ENCODE measurements around the gene TRPC1. TPM values are rescaled to one million over a fixed set of nuclear protein-coding genes. Genes with fewer than 3 reads are reported as not detected.

The TRPC1 gene
- 29.0 and 40.8 TPM in 2 replicates for total RNA-seq

GRCh38 chr3:142723968-142724681, at the start of gene TRPC1:
TRPC1 (plus strand) TSS chr3:142724034; CDS start chr3:142724560, 526 bp downstream.

Small RNAs within 50 kb of the gene (small RNA-seq; reads per million reads assigned to genes)
- not detected for gene RNU7-47P

Other genes starting within 250 kb of the TRPC1 start
- 26.8 and 35.0 TPM in 2 replicates for gene ATR, start 145.3 kb upstream of the TRPC1 start, total RNA-seq
- 0.26 and 0.97 TPM in 2 replicates for gene PLS1, start 127.6 kb upstream of the TRPC1 start, total RNA-seq
- gene PCOLCE2, start 165.0 kb downstream of the TRPC1 start, total RNA-seq: 102 and 124 TPM in 2 replicates
- gene PAQR9, start 239.6 kb downstream of the TRPC1 start, total RNA-seq: under 0.01 TPM in 1 of 2 replicates, not detected in the other